ENCODE results near the gene ASAP2.
A peak's percentile ranks its signal among the peaks of the same experiment; 100 is the strongest.

ASAP2 gene

DNA sequence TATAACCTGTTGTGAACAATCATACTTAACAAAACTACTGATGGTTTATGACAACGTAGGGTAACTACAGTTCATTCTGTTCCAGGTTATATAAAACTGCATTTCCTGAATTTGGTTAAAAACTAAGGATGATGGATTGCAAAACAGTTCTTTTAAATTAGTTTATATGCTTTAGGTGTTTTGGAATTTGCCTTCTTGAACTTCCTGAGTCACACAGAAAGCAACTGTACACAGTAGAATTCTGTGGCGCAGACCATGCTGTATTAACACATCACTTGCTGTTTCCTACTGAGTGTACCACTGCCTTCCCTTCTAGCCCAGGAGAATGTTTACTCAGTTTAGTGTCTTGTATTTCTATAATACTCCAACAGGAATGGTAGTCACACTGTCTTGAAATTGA is 197.3 kb downstream of the ASAP2 start:
- no peak for DNase-seq (ENCODE audit: low spot score)

DNA sequence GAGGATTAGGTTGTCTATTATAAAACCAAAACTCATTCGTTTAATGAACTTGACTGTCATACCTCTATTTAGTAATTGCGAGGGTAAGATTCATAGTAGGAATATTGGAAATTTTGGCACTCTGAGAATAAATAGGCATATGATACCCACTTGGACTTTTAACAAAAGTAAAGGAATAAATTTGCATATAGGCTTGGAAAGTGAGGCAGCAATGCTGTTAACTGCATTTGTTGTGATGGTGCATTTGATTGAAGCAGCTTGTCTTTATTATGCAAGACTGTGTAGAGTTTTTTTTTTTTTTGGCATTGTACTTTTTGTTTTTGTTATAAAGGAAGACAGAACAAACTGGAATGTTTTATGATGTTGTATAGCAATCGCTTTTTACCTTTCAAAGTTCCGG is 197.8 kb downstream of the ASAP2 start:
- DNase-seq (ENCODE audit: low spot score): no peak

GRCh38 chr2:9405636-9406035 is 199.0 kb downstream of the ASAP2 start:
- DNase-seq (ENCODE audit: low spot score): no peak

DNA sequence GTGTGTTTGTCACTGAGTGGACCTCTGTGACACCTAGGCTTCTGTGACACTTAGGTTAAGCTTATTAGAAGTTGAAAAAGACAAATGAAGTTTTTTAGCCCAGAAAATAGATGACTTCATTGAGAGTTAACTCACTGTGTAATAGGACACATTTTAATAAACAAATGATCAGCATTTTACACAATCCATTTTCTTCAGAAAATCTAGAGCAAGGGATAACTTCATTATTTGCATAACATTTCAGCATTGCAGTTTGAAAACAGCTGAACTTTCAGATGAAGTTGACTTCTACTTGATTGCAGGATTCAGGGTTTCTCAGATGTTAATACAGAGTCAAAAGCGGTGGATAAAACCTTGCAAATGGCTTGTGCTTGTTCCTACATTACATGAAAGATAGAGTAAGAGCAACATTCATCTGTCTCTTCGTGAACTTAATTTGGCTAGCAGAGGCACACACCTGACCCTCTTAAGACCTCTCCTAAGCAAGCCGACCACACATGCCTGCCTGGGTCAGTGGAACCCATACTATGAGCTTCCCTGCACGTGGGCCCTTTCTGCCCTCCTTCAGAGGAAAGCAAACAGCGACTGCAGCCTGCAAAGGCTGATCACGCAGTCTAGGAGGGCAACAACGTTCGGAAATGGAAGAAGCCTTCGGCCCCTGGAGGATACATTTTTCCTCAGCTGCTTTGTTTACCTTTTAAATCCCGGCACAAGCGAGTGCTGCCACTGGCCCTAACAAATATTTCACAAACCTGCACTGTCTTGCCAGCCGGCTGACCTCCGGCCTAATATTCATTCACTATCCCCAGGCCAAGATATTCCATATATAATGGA is 200.1 kb downstream of the ASAP2 start:
- DNase-seq (ENCODE audit: low spot score): no peak

GRCh38 chr2:9407363-9407811 is 200.8 kb downstream of the ASAP2 start:
- DNase-seq (ENCODE audit: low spot score): no peak

DNA sequence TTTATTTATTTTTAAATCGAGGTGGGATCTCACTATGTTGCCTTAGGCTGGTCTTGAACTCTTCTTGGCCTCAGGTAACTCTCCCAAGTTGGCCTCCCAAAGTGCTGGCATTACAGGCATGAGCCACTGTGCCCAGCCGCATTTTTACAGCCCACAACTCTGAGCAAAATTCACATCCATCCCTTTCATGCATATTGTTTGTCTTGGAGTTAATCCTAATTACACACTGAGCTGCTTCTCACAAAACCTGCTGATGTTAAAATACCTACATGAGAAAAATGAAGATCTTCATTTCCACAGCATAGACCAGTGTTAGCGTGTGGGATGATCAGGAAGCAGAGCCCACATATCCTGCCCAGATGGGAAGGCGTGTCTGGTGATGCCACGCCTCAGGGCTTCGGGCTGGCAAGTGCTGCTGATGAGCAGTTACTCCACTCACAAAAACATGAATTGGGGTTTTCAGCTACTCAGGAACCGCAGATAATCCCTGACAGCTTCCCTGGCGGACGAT is 202.1 kb downstream of the ASAP2 start:
- DNase-seq (ENCODE audit: low spot score): no peak

- DNase-seq (ENCODE audit: low spot score): no peak
Observed at GRCh38 chr2:9410108-9410507, 203.5 kb downstream of the ASAP2 start.

- DNase-seq (ENCODE audit: low spot score): no peak
Observed at GRCh38 chr2:9412781-9413180, 206.2 kb downstream of the ASAP2 start.

DNA sequence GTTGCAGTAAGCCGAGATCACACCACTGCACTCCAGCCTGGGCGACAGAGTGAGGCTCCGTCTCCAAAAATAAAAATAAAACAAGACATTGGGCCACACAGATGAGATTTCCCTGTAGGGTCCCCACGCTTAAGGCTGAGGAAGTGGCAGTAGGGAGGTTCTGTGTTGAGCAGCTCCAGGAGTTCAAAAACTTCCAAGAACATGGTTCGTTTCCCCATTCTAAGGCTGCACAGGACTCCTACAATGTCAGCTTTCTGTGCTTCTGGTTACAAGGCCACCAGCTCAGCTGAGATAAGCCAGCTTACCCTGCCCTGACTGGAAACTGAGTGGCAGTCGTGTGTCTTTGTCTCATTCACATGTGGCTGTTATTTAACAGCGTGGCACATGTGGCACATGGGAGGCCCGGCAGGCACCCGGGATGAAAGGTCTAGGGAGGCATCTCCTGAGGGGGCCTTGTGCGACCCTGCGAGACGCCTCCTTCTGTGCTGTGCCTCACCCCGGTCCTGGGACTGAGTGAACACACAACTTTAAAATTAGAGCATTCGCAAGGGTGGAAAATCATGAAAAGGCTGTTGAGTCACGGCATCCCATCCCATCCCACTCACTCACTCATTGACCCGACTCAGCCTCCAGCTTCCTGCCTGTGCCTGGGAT is 209.0 kb downstream of the ASAP2 start:
- no peak for DNase-seq (ENCODE audit: low spot score)

DNA sequence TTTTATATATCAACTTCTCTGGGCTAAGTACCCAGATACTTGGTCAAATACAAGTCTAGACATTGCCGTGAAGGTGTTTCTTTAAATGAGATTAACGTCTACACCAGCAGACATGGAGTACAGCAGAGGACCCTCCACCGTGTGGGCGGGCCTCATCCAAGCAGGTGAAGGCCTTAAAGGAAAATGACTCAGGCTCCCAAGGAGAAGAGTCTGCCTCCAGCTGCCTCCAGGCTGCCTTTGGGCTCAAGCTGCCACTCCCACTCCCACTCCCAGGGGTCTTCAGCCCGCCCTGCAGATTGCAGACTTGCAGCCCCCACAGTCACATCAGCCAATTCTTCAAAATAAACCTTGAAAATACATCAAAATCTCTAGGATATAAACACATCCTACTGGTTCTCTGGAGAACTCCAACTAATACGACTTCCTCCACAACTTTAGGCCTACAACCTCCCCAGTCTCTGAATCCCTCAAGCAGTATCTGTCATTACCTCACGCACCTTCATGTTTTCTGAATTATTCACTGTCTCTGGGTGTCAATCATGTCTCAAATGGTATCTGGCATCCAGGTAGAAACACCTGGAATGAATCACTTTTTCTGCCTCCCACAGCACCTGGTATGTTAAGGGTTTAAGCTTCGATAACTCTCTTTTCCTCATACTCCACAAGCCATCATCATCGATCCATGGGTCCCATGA is 209.8 kb downstream of the ASAP2 start:
- DNase-seq (ENCODE audit: low spot score): no peak

GRCh38 chr2:9416962-9417316 is 210.3 kb downstream of the ASAP2 start:
- DNase-seq (ENCODE audit: low spot score): no peak

DNA sequence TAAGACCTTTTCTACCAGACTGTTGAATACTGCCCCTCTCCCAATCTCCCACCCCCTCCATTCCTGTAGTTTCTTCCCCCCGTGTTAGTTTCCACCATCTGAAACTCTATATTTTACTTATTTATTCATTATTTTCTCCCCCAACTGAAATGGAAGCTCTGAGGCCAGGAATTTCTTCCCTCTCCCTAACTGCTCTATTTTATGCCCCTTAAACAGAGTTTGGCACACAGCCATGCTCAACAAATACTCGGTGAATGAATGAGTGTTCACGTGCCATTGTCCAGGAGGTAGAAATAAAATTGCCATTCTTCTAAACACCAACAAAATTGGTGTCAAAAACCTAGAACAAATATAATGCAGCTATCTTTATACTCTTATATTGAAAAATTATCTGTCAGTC is 211.1 kb downstream of the ASAP2 start:
- no peak for DNase-seq (ENCODE audit: low spot score)

DNA sequence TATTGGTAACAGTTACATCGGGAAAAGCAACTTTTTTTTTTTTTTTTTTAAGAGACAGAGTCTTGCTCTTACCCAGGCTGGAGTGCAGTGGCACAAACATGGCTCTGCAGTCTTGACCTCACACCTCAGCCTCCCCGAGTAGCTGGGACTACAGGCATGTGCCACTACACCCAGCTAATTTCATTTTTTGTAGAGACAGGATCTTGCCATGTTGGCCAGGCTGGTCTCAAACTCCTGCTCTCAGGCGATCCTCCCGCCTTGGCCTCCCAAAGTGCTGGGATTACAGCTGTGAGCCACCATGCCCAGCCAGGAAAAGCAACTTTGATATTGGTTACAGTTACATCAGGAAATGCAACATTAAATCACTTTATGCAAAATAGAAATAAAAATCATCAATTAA is 212.1 kb downstream of the ASAP2 start:
- DNase-seq (ENCODE audit: low spot score): no peak

DNA sequence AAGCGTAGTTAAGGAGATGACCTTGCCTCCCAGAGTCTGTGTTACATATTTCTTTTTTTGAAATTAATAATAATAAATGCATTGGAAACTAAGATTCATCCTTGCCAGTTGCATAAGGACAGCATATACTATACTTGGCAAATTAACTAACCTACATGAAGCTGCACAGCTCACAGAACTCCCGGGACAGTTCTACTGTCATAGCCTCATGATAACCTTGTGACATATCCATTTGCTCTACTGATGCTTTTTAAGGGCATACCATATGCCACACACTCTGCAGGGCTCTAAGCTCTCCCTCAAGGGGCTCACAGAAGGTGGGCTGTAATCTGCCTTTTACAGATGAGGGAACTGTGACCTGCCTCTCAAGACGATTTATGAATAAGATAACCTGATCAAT is 212.9 kb downstream of the ASAP2 start:
- no peak for DNase-seq (ENCODE audit: low spot score)

DNA sequence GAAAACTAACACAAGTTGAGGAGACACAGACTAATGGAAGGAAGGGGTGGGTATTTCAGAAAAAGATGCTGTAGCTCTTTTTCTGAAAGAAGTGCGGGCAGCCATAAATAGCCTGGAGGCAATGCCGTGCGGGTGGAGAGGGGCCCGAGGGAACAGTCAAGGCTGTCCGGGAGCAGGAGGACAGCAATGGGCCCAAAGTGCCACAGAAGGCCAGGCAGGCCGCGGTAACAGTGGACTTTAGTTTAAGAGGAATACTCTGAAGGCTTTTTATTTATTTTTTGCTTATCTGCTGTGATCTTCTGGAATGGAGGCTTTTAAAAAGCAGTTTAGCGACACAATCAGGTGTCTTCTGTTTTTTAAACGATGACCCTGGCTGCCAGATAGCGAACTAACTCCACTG is 213.9 kb downstream of the ASAP2 start:
- DNase-seq (ENCODE audit: low spot score): no peak

DNA sequence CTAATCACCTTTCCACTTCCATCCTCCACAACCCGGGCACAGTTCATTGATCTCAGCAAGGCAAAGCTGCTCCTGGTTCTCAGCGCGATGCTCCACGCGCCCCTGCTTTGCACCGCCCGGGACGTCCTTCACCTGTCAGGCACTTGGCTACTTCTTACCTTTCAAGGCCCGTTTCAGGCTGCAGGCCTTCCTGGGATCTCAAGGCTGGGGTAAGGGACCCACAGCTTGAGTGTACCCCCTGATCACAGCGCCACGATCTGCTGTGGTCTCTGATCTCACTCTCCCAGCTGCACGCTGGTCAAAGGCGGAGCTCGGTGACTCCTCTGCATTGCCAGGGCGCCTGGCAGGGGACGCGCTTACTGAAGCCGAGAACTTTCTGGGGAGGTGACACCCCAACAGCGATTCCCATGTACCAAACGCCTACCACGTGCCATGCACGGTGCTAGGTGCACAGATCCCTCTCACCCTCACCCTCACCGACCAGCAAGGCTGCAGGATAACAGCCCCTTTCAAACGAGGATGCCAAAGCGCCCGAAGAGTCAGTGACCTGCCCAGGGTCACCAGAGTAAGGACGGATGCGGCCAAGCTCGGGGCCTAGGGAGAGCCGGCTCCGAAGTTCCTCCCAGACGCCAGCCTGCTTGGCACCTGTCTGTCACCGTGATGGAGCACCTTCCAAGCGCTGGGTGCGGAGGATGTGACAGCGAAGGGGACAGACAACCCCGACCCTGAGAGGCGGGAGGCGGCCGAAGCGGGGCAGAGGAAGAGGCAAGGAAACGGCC is 215.9 kb downstream of the ASAP2 start:
- DNase-seq (ENCODE audit: low spot score): peak; percentile 56

- DNase-seq (ENCODE audit: low spot score): peak; percentile 98
Observed at GRCh38 chr2:9423100-9423921, 216.7 kb downstream of the ASAP2 start, which contains the start of the genes CPSF3 and ITGB1BP1. Gene CPSF3 (plus strand): TSS chr2:9423654. CDS start chr2:9423774, 120 bp downstream. Gene ITGB1BP1 (minus strand): TSS chr2:9423528. CDS start chr2:9418697, 4,831 bp downstream.

DNA sequence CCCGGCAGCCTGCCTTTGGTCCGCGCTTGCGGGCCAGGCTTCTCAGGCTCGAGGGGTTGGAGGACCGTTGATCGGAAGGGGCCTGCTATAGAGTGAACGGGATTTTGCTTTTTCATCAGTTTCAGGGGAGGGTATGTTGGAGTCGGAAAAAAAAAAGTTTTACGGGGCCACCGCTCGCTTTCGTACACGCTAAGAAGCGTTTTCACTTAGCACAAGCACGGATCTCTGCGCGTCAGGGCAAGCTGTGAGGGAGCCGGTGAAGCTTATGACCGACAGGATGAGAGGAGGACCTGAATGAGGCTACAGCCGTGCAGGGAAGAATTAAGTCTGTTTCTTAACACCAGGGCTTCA is 217.3 kb downstream of the ASAP2 start:
- peak; percentile 26 for DNase-seq (ENCODE audit: low spot score)

GRCh38 chr2:9424447-9425164 is 218.0 kb downstream of the ASAP2 start:
- DNase-seq (ENCODE audit: low spot score): no peak

DNA sequence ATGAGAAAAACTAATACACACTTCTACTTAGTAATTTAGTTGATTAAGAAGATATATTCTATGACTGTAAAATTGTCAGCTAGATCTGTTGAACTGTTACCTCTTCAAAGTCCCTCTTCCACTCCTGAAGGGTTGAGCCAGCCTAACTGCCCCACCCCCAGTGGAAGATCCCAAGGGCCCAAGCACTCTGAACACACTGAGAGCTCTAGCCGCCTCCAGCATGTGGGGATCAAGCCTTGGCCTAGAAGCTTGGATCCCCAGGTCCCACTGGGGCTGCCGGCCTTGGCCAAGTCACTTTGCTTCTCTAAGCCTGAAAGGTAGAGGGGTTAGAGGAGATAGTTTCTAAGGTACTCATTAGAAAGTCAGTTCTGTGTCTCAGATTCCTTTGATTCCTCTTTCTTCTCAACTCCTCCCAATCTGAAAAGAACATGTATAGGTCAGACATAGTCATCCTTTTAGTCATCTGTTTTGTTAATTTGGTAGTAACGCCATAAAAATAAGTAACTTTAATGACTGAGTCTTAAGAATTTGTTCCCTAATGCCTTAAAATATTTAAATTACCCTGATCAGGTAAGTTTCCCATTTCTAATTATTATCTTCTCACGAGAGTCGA is 222.5 kb downstream of the ASAP2 start:
- DNase-seq (ENCODE audit: low spot score): no peak
